VCaP (cell line): ENCODE measurements around the gene LDHAL6B.

Experiments used
- H3K27ac ChIP-seq: fragments of 450-650 bp; 2 replicates; pipeline ENCODE4 v1.5.1; 2017
- TF ChIP-seq, protein P1 (sequence below): fragments of 450-650 bp; conservative IDR thresholded peaks from 2 replicates; pipeline ENCODE4 v1.5.1; 2017; ENCODE audit warnings: mild to moderate bottlenecking, moderate library complexity

The LDHAL6B gene

DNA sequence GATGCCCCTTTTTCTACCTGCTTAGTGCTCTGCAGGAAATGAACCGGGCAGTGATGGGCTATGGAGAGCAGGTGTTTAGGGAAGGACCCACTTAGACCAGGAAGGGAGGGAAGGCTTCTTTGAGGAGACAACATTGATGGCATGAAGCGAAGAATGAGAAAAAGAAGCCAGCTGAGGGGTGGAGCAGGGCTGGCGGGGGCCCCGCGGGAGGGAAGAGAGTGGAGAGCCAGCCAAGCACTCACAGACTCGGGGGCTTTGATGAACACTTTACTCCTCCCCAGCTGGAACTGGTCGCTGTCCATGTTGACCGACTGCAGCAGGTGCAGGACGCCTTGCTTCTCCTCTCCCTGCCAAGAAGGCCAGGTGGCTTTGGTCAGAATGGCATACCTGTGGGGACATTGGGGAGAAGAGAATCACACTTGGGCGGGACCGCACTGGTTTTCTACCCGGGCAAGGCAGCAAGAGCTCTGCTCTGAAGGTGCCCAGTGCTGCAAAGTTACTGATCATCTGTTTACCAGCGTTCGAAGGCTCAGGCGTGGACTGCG is 28.4 kb upstream of the LDHAL6B start:
- no peak overlapping the region for H3K27ac ChIP-seq
- TF ChIP-seq, protein P1, sequence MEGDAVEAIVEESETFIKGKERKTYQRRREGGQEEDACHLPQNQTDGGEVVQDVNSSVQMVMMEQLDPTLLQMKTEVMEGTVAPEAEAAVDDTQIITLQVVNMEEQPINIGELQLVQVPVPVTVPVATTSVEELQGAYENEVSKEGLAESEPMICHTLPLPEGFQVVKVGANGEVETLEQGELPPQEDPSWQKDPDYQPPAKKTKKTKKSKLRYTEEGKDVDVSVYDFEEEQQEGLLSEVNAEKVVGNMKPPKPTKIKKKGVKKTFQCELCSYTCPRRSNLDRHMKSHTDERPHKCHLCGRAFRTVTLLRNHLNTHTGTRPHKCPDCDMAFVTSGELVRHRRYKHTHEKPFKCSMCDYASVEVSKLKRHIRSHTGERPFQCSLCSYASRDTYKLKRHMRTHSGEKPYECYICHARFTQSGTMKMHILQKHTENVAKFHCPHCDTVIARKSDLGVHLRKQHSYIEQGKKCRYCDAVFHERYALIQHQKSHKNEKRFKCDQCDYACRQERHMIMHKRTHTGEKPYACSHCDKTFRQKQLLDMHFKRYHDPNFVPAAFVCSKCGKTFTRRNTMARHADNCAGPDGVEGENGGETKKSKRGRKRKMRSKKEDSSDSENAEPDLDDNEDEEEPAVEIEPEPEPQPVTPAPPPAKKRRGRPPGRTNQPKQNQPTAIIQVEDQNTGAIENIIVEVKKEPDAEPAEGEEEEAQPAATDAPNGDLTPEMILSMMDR, result no peak

DNA sequence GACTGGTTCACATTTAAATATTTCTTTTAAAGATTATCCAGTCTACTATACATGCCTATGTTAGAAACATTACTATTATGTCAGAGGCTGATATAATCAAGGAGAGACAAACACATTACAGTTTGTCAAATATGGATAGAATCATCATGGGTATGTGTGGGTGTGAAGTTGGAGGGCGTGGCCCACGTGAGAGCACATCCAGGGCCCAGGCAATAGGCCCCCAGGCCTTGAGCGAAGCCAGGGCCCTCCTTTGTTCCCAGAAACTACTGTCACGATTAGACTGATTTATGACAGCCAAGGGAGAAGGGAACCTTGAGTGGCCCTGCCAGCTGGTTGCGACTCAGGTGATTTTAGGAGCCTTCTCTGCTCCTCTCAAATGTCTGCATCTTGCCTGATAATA is 26.9 kb upstream of the LDHAL6B start:
- TF ChIP-seq, protein P1, result no peak
- H3K27ac ChIP-seq, result no peak overlapping the region

DNA sequence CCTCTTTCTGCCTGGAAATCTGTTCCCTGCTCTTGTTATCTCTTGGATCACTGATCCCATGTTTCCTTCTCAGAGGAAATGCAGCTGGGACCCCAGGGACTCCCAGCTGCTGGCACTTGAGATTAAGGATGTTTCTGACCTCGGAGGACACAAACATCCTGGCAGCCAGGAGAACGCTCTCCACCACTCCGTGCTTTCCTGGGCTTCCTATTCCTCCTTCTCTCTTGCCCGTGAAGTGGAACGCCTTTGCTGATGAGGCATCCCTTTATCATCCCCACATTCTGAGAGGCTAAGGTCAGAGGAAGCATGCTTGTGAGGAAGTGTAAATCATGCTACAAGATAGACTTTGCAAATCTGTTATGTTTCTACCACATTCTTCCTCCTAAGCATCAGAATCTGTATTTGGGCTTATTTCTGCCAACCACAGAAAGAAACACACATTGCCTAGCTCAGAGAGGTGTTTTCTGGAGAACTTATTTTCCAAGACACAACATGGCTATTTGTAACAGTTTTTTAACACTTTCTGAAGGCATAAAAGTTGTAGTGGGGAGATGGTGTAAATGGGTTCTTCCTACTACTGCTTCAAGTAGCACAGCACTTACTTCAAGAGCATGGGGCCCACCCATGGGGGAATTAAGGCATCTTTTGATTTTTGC is 25.6 kb upstream of the LDHAL6B start:
- no peak overlapping the region for H3K27ac ChIP-seq

DNA sequence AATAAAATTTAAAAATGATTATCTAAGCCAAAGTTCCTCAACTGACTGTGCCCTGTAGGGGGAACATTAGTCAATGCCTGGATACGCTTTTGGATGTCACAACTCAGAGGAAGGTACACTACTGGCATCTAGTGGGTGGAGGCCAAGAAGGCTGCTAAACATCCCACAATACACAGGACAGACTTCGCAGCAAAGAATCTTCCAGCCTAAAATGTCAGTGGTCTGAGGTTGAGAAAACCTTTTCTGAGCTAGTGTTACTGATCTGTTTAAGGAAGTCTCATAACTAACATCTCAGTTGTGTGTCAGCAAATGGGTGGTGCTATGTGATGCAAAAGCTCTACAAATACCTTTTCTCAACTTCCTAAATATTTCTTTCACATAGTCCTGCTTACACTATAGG is 20.9 kb upstream of the LDHAL6B start:
- TF ChIP-seq, protein P1, result peak; percentile 18; the same call in 1 of the 2 replicates
- no peak overlapping the region for H3K27ac ChIP-seq

More for the DNA sequence above, 25.6 kb upstream of the LDHAL6B start:
- TF ChIP-seq, protein P1, result no peak

DNA sequence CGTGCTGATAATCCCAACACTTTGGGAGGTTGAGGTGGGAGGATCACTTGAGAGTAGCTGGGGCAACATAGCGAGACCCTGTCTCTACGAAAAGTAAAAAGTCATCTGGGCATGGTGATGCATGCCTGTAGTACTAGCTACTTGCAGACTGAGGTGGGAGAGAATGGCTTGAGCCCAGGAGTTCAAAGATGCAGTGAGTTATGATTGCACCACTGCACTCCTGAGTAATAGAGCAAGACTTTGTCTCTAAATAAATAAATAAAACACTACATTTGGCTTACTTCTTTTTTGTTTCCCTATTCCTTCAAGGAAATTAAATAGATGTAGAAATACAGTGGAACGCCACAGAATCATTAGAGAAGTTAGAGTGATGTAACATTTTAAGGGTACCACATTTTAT is 20.1 kb upstream of the LDHAL6B start:
- TF ChIP-seq, protein P1, result no peak
- no peak overlapping the region for H3K27ac ChIP-seq

DNA sequence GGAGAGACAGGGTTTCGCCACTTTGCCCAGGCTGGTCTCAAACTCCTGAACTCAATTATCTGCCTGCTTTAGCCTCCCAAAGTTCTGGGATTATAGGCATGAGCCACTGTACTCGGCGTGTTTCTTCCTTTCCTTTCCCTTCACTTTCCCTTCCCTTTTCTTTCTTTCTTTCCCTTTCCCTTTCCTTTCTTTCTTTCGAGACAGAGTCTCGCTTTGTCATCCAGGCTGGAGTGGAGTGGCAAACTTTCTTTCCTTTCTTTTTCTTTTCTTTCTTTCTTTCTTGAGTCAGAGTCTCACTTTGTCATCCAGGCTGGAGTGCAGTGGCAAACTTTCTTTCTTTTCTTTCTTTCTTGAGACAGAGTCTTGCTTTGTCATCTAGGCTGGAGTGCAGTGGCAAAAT is 17.4 kb upstream of the LDHAL6B start:
- TF ChIP-seq, protein P1, result no peak
- H3K27ac ChIP-seq, result no peak overlapping the region

DNA sequence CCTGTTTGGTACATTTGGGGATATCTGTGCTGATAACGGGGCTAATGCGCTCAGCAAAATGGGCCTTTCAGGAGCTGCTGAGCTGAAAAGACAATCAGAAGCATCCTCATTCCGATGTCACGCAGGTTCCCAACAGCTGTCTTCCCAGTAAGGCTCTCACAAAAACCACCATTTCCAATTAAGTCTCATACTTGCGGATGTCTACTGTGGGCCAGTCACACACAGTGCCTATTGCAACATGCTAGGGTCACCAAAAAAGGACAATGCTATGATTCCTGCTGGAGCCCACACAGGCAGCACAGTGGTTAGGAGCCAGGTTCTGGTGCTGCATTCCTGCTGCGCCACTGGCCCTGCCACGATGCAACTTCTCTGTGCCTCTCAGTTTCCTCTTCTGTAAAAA is 16.4 kb upstream of the LDHAL6B start:
- TF ChIP-seq, protein P1, result no peak
- no peak overlapping the region for H3K27ac ChIP-seq
